ENCODE measurements around the gene ZFR2.

Gene ZFR2

GRCh38 chr19:3785938-3786824 lies 82.7 kb downstream of the ZFR2 start, which contains the start of gene MATK:
Gene MATK, minus strand, starts transcription at chr19:3786381. Its CDS starts 1,246 bp downstream, at chr19:3785135.
- peak; percentile 82 for DNase-seq (ENCODE audit: low read depth)
- peak; percentile 35 for TF ChIP-seq POLR2A (IDR thresholded peaks at IDR 0.05; ENCODE audit: extremely low read depth, insufficient read length)
- no peak for TF ChIP-seq MAX (IDR thresholded peaks at IDR 0.05; ENCODE audit: low read depth, low read length)
- no peak for TF ChIP-seq CTCF (IDR thresholded peaks at IDR 0.05; ENCODE audit: low read depth, low read length)
- peak within 1 kb of the TSS; percentile 78 for H3K4me3 ChIP-seq (ENCODE audit: low read depth, low read length)

GRCh38 chr19:3785451-3785937 lies 83.3 kb downstream of the ZFR2 start:
- H3K4me3 ChIP-seq (ENCODE audit: low read depth, low read length): peak overlapping the region; percentile 78
- peak; percentile 70 for DNase-seq (ENCODE audit: low read depth)
- TF ChIP-seq POLR2A (IDR thresholded peaks at IDR 0.05; ENCODE audit: extremely low read depth, insufficient read length) (peak; percentile 19), MYC (IDR thresholded peaks at IDR 0.05; ENCODE audit: low read depth, low read length) (peak; percentile 12; the same call in 1 of the 2 replicates), CTCF (IDR thresholded peaks at IDR 0.05; ENCODE audit: low read depth, low read length) (no peak), MAX (IDR thresholded peaks at IDR 0.05; ENCODE audit: low read depth, low read length) (peak; percentile 63)

GRCh38 chr19:3784607-3785450 lies 84.0 kb downstream of the ZFR2 start:
- TF ChIP-seq MYC (IDR thresholded peaks at IDR 0.05; ENCODE audit: low read depth, low read length): no peak
- TF ChIP-seq POLR2A (IDR thresholded peaks at IDR 0.05; ENCODE audit: extremely low read depth, insufficient read length): no peak
- no peak for DNase-seq (ENCODE audit: low read depth)
- peak overlapping the region; percentile 78 for H3K4me3 ChIP-seq (ENCODE audit: low read depth, low read length)

- peak; percentile 36 for DNase-seq (ENCODE audit: low read depth)
- no peak overlapping the region for H3K4me3 ChIP-seq (ENCODE audit: low read depth, low read length)
- TF ChIP-seq MAX (IDR thresholded peaks at IDR 0.05; ENCODE audit: low read depth, low read length): no peak
- TF ChIP-seq CTCF (IDR thresholded peaks at IDR 0.05; ENCODE audit: low read depth, low read length): peak; percentile 14
- no peak for TF ChIP-seq MYC (IDR thresholded peaks at IDR 0.05; ENCODE audit: low read depth, low read length)
- TF ChIP-seq POLR2A (IDR thresholded peaks at IDR 0.05; ENCODE audit: extremely low read depth, insufficient read length): no peak
Measured at GRCh38 chr19:3783660-3784584, 84.9 kb downstream of the ZFR2 start.

- DNase-seq (ENCODE audit: low read depth): no peak
- H3K4me3 ChIP-seq (ENCODE audit: low read depth, low read length): no peak overlapping the region
- TF ChIP-seq MAX (IDR thresholded peaks at IDR 0.05; ENCODE audit: low read depth, low read length) (no peak), MYC (IDR thresholded peaks at IDR 0.05; ENCODE audit: low read depth, low read length) (no peak), CTCF (IDR thresholded peaks at IDR 0.05; ENCODE audit: low read depth, low read length) (no peak), POLR2A (IDR thresholded peaks at IDR 0.05; ENCODE audit: extremely low read depth, insufficient read length) (no peak)
Measured at GRCh38 chr19:3782903-3783302, 85.9 kb downstream of the ZFR2 start.

Data from NB4 (cell line).